Tibial nerve (tissue), 4 donors: ENCODE results near the gene SEMA3B. TPM values are rescaled to one million over a fixed set of nuclear protein-coding genes. Genes with fewer than 3 reads are reported as not detected.

Source experiments
- DNase-seq, 2 donors: peaks; one replicate each; pipeline ENCODE4 v3.0.0-alpha.2; 2019; ENCODE audit warnings: low spot score in 2 of 2
- H3K27ac ChIP-seq, 4 donors: fragments of 200-600 bp; sonication (generic) in 3 of 4; one replicate each; pipeline ENCODE4 v1.5.1; 2017 to 2019; ENCODE audit warnings: mild to moderate bottlenecking in 1 of 4
- H3K27me3 ChIP-seq, 2 donors: fragments of 200-600 bp; sonication (generic) in 1 of 2; one replicate each; pipeline versions ENCODE4 v1.5.1 to v1.6.0; 2017 to 2019
- H3K36me3 ChIP-seq, 3 donors: fragments of 200-600 bp; sonication (generic); one replicate each; pipeline ENCODE4 v1.5.1; 2018 to 2019
- H3K4me1 ChIP-seq, 4 donors: fragments of 200-600 bp; sonication (generic) in 3 of 4; one replicate each; pipeline ENCODE4 v1.5.1; 2017 to 2019
- H3K4me3 ChIP-seq, 4 donors: fragments of 200-600 bp; sonication (generic) in 3 of 4; one replicate each; pipeline ENCODE4 v1.5.1; 2017 to 2019; ENCODE audit warnings: mild to moderate bottlenecking in 1 of 4, moderate library complexity in 1 of 4
- H3K9me3 ChIP-seq, 4 donors: fragments of 200-600 bp; sonication (generic) in 3 of 4; one replicate each; pipeline ENCODE4 v1.5.1; 2017 to 2019
- EP300 ChIP-seq, 2 donors: sonication (generic); formaldehyde crosslinking; IDR thresholded peaks; one replicate each; pipeline ENCODE4 v1.6.1; 2017; ENCODE audit warnings: antibody characterized with exemption in 2 of 2, mild to moderate bottlenecking in 1 of 2
- POLR2A ChIP-seq, 2 donors: fragments of 450-650 bp; IDR thresholded peaks; one replicate each; pipeline ENCODE4 v1.6.1; 2017; ENCODE audit warnings: antibody characterized with exemption in 2 of 2, mild to moderate bottlenecking in 2 of 2, moderate library complexity in 2 of 2
- WGBS, 2 donors: methylation state at CpG; one replicate each; pipeline ENCODE4 v1.1.5; 2018; 5-methylcytosine and 5-hydroxymethylcytosine counted together
- total RNA-seq, 4 donors: library from RNA; depleted of rRNA; stranded (reverse); fragments of >200 nt; gene quantifications; one replicate each; pipeline ENCODE4 v1.1.0, GENCODE V29; 2016
- TF ChIP-seq, protein P1 (sequence below), 5 experiments: fragments of 200-600 bp in 3 of 5; fragments of 450-650 bp in 2 of 5; sonication (generic) in 3 of 5; IDR thresholded peaks; one replicate each; pipeline ENCODE4 v1.5.1; 2016 to 2019; ENCODE audit warnings: antibody characterized with exemption in 5 of 5, mild to moderate bottlenecking in 3 of 5, moderate library complexity in 2 of 5

Gene SEMA3B
- total RNA-seq, 4 donors from 2014 or later = 251 to 334 (median 261) TPM

DNA sequence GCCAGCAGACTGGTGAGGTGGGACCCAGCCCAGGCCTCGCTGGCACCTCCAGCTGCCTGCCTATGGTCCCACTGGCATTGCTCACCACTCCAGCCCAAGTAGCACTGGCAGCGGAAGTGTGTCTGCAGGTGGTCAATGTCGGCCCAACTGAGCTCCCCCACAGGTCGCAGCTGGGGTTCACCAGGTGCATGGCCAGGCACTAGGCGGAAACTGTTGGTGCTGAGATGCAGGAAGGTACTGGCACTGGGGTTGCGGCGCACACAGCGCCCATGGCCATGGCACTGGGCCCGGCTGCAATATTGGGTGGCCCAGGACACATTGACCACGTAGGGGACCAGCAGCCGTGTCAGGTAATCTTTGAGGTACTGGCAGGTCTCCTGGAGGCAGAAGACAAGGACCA is 49.2 kb downstream of the SEMA3B start:
- DNase-seq = no peak
- TF ChIP-seq EP300 (IDR thresholded peaks at IDR 0.05) (no peak), POLR2A (IDR thresholded peaks at IDR 0.05) (no peak)
- TF ChIP-seq, protein P1, sequence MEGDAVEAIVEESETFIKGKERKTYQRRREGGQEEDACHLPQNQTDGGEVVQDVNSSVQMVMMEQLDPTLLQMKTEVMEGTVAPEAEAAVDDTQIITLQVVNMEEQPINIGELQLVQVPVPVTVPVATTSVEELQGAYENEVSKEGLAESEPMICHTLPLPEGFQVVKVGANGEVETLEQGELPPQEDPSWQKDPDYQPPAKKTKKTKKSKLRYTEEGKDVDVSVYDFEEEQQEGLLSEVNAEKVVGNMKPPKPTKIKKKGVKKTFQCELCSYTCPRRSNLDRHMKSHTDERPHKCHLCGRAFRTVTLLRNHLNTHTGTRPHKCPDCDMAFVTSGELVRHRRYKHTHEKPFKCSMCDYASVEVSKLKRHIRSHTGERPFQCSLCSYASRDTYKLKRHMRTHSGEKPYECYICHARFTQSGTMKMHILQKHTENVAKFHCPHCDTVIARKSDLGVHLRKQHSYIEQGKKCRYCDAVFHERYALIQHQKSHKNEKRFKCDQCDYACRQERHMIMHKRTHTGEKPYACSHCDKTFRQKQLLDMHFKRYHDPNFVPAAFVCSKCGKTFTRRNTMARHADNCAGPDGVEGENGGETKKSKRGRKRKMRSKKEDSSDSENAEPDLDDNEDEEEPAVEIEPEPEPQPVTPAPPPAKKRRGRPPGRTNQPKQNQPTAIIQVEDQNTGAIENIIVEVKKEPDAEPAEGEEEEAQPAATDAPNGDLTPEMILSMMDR (IDR thresholded peaks at IDR 0.05) = no peak
- peaks cover 0 to 56% (median 0%) of the 10 kb centered on the region in 3 donors for H3K36me3 ChIP-seq
- no peaks in the 10 kb centered on the region for H3K27me3 ChIP-seq
- H3K27ac ChIP-seq = peak overlapping the region in 2 of 4 donors; percentile 45 to 99
- peak overlapping the region in 1 of 4 donors; percentile 67 for H3K4me3 ChIP-seq
- no peaks in the 10 kb centered on the region for H3K9me3 ChIP-seq
- H3K4me1 ChIP-seq = peaks cover 0 to 60% (median 44%) of the 10 kb centered on the region in 4 donors
- WGBS, 2 donors = 82 to 83% methylated on average over 8 to 11 of the region's 11 CpGs

DNA sequence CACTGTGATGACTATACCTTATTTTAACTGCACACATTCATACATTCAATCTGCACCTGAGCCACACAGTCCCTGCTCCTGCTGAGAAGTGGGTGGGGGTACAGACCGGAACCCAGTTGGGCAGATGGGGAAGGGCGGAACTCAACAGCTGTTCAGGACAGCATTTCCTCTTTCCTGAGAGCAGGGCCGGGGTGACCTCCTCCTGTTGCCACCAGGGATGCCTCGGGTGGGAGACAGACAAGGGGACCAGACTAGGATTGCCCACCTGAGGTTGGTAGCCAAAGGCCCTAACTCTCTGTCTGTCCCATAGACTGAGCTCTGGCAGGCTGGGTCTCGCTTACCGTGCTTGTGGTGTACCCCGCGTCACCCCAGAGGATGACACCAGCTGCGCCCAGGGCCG is 49.7 kb downstream of the SEMA3B start:
- H3K9me3 ChIP-seq = no peaks in the 10 kb centered on the region
- H3K27me3 ChIP-seq = no peaks in the 10 kb centered on the region
- peak overlapping the region in 1 of 4 donors; percentile 99 for H3K27ac ChIP-seq
- TF ChIP-seq EP300 (IDR thresholded peaks at IDR 0.05) = no peak
- DNase-seq = no peak
- peaks cover 0 to 56% (median 0%) of the 10 kb centered on the region in 3 donors for H3K36me3 ChIP-seq
- peak overlapping the region in 1 of 4 donors; percentile 67 for H3K4me3 ChIP-seq
- WGBS, 2 donors = 80 to 81% methylated on average over 8 to 10 of the region's 10 CpGs
- H3K4me1 ChIP-seq = peaks cover 0 to 64% (median 46%) of the 10 kb centered on the region in 4 donors

DNA sequence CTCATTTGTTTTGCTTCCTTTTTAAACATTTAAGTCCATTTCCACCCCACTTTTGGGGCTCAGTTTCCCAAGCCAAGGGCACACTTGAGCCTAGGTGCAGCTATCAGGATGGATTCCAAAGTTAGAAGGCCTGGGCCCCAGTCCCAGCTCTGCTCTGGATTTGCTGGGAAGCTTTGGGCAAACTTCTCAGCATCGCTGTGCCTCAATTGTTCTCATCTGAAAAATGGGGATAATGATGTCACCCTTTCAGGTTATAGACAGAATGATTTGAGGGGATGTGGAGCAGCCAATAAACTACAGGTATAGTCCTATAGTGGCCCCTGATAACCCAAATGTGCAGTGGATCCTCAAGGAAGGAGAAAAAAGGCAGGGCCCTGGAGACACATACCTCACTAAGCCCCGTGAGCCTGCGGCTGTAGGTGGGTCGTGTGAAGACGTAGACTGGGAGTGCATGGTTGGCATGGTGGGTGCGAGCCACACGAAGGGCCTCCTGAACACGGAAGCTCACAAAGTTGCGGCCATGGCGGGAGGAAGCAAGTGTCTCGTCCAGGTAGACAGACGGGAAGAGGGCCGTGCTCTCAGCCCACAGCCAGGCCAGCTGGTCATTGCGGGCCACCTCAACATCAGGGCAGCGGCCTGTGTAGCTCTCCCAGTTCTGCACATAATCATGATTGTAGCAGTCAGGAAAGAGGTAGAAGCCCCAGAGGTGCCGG is 50.4 kb downstream of the SEMA3B start:
- no peak for TF ChIP-seq EP300 (IDR thresholded peaks at IDR 0.05)
- TF ChIP-seq, protein P1 (IDR thresholded peaks at IDR 0.05) = no peak
- no peak for TF ChIP-seq POLR2A (IDR thresholded peaks at IDR 0.05)
- peaks cover 0 to 55% (median 0%) of the 10 kb centered on the region in 3 donors for H3K36me3 ChIP-seq
- no peak for DNase-seq
- H3K9me3 ChIP-seq = no peaks in the 10 kb centered on the region
- peak overlapping the region in 2 of 4 donors; percentile 93 to 99 for H3K27ac ChIP-seq
- 85 to 86% methylated on average over 16 of the region's 16 CpGs for WGBS, 2 donors
- peak overlapping the region in 1 of 4 donors; percentile 67 for H3K4me3 ChIP-seq
- no peaks in the 10 kb centered on the region for H3K27me3 ChIP-seq
- H3K4me1 ChIP-seq = peaks cover 0 to 71% (median 49%) of the 10 kb centered on the region in 4 donors

DNA sequence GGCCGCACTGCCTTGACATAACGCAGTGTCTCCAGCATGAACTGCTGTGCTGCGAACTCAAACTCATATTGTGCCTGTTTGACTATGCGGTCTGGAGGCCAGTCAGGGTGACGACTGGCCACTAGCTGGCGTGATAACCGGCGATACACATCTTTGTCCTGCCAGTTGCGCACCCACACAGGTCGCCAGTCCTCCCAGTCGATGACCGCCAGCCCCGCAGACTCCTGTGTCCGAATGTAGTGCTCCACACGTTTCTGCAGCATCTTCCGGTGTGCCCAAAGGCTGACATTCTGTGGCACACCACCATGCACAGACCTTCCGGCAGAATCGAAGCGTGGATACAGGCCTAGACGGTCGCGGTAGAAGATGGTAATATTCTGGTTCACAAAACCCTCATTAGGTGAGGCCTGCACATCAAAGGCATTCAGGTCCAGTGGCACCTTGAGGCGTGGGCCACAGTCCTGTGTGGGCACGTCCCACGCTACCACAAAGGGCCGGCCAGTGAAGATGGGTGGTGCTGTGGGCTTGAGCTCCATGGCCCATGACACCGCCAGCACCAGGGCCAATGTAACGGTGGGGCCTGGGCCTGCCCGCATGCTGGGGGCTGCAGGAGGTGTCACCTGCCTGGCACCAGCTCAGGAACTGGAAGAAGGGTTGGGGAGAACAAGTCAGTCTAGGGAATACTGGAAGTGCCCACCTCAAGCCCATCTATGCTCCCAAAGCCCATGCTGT is 51.1 kb downstream of the SEMA3B start:
- H3K9me3 ChIP-seq = no peaks in the 10 kb centered on the region
- H3K27ac ChIP-seq = peak overlapping the region; percentile 72 to 99 (median 92)
- peak overlapping the region; percentile 63 to 79 (median 66) for H3K4me3 ChIP-seq
- peaks cover 0 to 79% (median 52%) of the 10 kb centered on the region in 4 donors for H3K4me1 ChIP-seq
- peaks cover 0 to 50% (median 0%) of the 10 kb centered on the region in 3 donors for H3K36me3 ChIP-seq
- DNase-seq = no peak
- H3K27me3 ChIP-seq = no peaks in the 10 kb centered on the region
- 63 to 72% methylated on average over 22 to 28 of the region's 29 CpGs for WGBS, 2 donors
- TF ChIP-seq POLR2A (IDR thresholded peaks at IDR 0.05) = no peak
- TF ChIP-seq EP300 (IDR thresholded peaks at IDR 0.05) = no peak
- TF ChIP-seq, protein P1 (IDR thresholded peaks at IDR 0.05) = no peak

DNA sequence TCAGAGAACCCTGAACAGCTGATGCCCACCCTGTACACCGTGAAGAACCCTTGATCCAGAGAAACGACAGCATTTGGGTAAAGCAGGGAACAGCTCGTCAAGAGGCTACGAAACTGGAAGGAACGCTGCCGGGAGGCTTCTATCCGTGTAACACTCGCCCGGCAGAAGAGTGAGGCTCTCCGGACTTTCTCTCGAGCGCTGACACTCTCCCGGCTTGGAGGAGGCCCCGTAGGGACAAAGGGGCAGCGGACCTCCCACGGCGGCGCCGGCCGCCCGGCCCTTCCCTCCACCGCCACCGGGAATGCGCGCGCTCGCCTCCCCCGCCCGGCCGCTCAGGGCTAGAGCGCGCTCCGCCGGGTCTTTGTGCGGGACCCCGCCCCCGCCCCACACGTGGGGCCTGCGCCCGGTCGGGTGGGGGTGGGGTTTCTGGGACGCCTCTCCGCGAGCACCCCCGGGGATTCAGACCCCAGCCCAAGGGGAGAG is 51.9 kb downstream of the SEMA3B start:
- Histone ChIP-seq H3K27me3 (no peaks in the 10 kb centered on the region), H3K36me3 (peaks cover 0 to 50% (median 0%) of the 10 kb centered on the region in 3 donors), H3K4me1 (peaks cover 0 to 87% (median 52%) of the 10 kb centered on the region in 4 donors), H3K9me3 (no peaks in the 10 kb centered on the region), H3K27ac (peak overlapping the region; percentile 72 to 99 (median 92)), H3K4me3 (peak overlapping the region; percentile 63 to 79 (median 66))
- DNase-seq = peak; percentile 63 to 66
- no peak for TF ChIP-seq POLR2A (IDR thresholded peaks at IDR 0.05)
- no peak for TF ChIP-seq EP300 (IDR thresholded peaks at IDR 0.05)
- TF ChIP-seq, protein P1 (IDR thresholded peaks at IDR 0.05) = no peak
- WGBS, 2 donors = 0% methylated on average over 4 to 5 of the region's 45 CpGs
